Thyroid gland (tissue), 4 donors: ENCODE measurements around the gene NSMCE3. TPM values are rescaled to one million over a fixed set of nuclear protein-coding genes. Genes with fewer than 3 reads are reported as not detected.

ENCODE experiments used
- DNase-seq, 2 donors: peaks; one replicate each; pipeline ENCODE4 v3.0.0-alpha.2; 2019
- H3K27ac ChIP-seq, 3 donors: fragments of 200-600 bp; sonication (generic); 1 replicate in 2 of 3; 2 replicates in 1 of 3; pipeline ENCODE4 v1.5.1; 2016 to 2019; ENCODE audit warnings: mild to moderate bottlenecking in 1 of 3, moderate library complexity in 1 of 3
- H3K27me3 ChIP-seq: fragments of 200-600 bp; sonication (generic); one replicate; pipeline ENCODE4 v1.5.1; 2019
- H3K36me3 ChIP-seq, 2 donors: fragments of 200-600 bp; sonication (generic); one replicate each; pipeline ENCODE4 v1.5.1; 2016 to 2019
- H3K4me1 ChIP-seq, 2 donors: fragments of 200-600 bp; sonication (generic); one replicate each; pipeline ENCODE4 v1.5.1; 2017 to 2019
- H3K4me3 ChIP-seq, 3 donors: fragments of 200-600 bp; sonication (generic); replicated peaks in 1 of 3; 1 replicate in 2 of 3; 2 replicates in 1 of 3; pipeline ENCODE4 v1.5.1; 2016; ENCODE audit warnings: mild to moderate bottlenecking in 1 of 3
- H3K9me3 ChIP-seq: fragments of 200-600 bp; sonication (generic); one replicate; pipeline ENCODE4 v1.5.1; 2017
- POLR2A ChIP-seq, 2 donors: fragments of 450-650 bp; IDR thresholded peaks; one replicate each; pipeline ENCODE4 v1.6.1; 2017; ENCODE audit warnings: antibody characterized with exemption in 2 of 2, mild to moderate bottlenecking in 2 of 2, moderate library complexity in 1 of 2
- WGBS, 2 donors: methylation state at CpG; one replicate each; pipeline ENCODE4 v1.1.5; 2017; 5-methylcytosine and 5-hydroxymethylcytosine counted together
- intact Hi-C: fragments of 100-400 bp; cut with DNase I; formaldehyde crosslinking; loops from one replicate; pipeline ENCODE4 v1.15.1; 2023
- total RNA-seq, 4 donors: library from RNA; depleted of rRNA; stranded (reverse); fragments of >200 nt; gene quantifications; one replicate each; pipeline ENCODE4 v1.2.3, GENCODE V29; 2016
- TF ChIP-seq, protein P1 (sequence below), 6 experiments: fragments of 200-600 bp in 3 of 6; fragments of 450-650 bp in 3 of 6; sonication (generic) in 3 of 6; IDR thresholded peaks; one replicate each; pipeline ENCODE4 v1.5.1; 2016 to 2019; ENCODE audit warnings: antibody characterized with exemption in 6 of 6, mild to moderate bottlenecking in 2 of 6, inconsistent platforms in 1 of 6, moderate library complexity in 1 of 6

NSMCE3 gene
- total RNA-seq, 4 donors from 2014 or later: 19.6 to 21.7 (median 20.8) TPM

DNA sequence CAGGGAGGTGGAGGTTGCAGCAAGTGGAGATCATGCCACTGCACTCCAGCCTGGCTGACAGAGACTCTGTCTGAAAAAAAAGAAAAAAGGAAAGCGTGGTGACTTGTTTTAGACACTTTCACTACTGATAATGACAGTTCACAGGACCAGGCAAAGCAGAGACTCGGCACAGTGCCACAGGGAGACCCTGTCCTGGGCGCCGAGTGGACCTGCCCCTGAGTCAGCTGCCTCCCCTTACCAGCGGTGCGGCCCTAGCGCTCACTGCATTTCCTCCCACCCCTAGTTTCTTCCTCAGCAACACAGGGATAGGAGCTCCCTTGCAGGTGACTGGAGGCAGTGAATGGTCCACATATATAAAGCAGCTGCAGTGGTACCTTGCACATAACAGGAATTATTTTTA lies 38.7 kb upstream of the NSMCE3 start:
- no peak for DNase-seq
- H3K36me3 ChIP-seq: no peaks in the 10 kb centered on the region
- 92 to 93% methylated on average over 7 of the region's 7 CpGs for WGBS, 2 donors

DNA sequence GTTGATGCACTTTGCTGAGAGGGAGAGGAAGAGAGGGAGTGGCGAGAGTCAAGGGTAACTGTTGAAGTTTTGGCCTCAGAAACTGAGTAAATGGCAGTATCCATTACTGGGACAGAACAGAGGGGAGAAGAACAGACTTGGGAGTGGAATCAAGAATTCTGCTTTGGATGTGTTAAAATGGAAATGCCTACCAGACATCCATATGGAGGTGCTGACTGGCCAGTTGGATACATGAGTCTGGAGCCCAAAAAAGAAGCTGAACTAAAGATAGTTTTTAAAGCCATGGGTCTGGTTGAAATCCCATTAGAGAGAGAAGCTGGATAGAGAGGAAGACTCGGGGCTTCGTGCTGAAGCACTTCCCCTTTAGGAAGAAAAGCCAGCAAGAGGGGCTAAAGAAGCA lies 35.9 kb upstream of the NSMCE3 start:
- WGBS, 2 donors: 78 to 89% methylated on average over 3 of the region's 3 CpGs
- Histone ChIP-seq H3K27ac (no peak overlapping the region), H3K27me3 (no peaks in the 10 kb centered on the region), H3K4me1 (no peaks in the 10 kb centered on the region), H3K9me3 (no peaks in the 10 kb centered on the region), H3K36me3 (no peaks in the 10 kb centered on the region), H3K4me3 (no peak overlapping the region)
- TF ChIP-seq, protein P1, sequence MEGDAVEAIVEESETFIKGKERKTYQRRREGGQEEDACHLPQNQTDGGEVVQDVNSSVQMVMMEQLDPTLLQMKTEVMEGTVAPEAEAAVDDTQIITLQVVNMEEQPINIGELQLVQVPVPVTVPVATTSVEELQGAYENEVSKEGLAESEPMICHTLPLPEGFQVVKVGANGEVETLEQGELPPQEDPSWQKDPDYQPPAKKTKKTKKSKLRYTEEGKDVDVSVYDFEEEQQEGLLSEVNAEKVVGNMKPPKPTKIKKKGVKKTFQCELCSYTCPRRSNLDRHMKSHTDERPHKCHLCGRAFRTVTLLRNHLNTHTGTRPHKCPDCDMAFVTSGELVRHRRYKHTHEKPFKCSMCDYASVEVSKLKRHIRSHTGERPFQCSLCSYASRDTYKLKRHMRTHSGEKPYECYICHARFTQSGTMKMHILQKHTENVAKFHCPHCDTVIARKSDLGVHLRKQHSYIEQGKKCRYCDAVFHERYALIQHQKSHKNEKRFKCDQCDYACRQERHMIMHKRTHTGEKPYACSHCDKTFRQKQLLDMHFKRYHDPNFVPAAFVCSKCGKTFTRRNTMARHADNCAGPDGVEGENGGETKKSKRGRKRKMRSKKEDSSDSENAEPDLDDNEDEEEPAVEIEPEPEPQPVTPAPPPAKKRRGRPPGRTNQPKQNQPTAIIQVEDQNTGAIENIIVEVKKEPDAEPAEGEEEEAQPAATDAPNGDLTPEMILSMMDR (IDR thresholded peaks at IDR 0.05): no peak
- no peak for TF ChIP-seq POLR2A (IDR thresholded peaks at IDR 0.05)
- DNase-seq: no peak
- intact Hi-C loops: no loop called here

More for the DNA sequence above, 38.7 kb upstream of the NSMCE3 start:
- H3K27me3 ChIP-seq: no peaks in the 10 kb centered on the region
- H3K4me3 ChIP-seq: no peak overlapping the region
- H3K9me3 ChIP-seq: no peaks in the 10 kb centered on the region
- TF ChIP-seq, protein P1 (IDR thresholded peaks at IDR 0.05): no peak
- no peak for TF ChIP-seq POLR2A (IDR thresholded peaks at IDR 0.05)
- H3K4me1 ChIP-seq: no peaks in the 10 kb centered on the region
- no peak overlapping the region for H3K27ac ChIP-seq
- intact Hi-C loops: no loop called here

- TF ChIP-seq POLR2A (IDR thresholded peaks at IDR 0.05): no peak
- TF ChIP-seq, protein P1 (IDR thresholded peaks at IDR 0.05): no peak
- no peak overlapping the region for H3K27ac ChIP-seq
- intact Hi-C loops: no loop called here
- 70 to 82% methylated on average over 7 of the region's 7 CpGs for WGBS, 2 donors
- H3K27me3 ChIP-seq: no peaks in the 10 kb centered on the region
- H3K4me1 ChIP-seq: no peaks in the 10 kb centered on the region
- H3K4me3 ChIP-seq: no peak overlapping the region
- H3K9me3 ChIP-seq: no peaks in the 10 kb centered on the region
- H3K36me3 ChIP-seq: no peaks in the 10 kb centered on the region
- no peak for DNase-seq
These were observed 33.2 kb upstream of the NSMCE3 start for GRCh38 chr15:29302871-29303270.

GRCh38 chr15:29299784-29300183 lies 30.2 kb upstream of the NSMCE3 start:
- TF ChIP-seq, protein P1 (IDR thresholded peaks at IDR 0.05): no peak
- TF ChIP-seq POLR2A (IDR thresholded peaks at IDR 0.05): no peak
- H3K27ac ChIP-seq: no peak overlapping the region
- no peak for DNase-seq
- intact Hi-C loops: no loop called here
- H3K27me3 ChIP-seq: no peaks in the 10 kb centered on the region
- no peaks in the 10 kb centered on the region for H3K9me3 ChIP-seq
- H3K36me3 ChIP-seq: no peaks in the 10 kb centered on the region
- H3K4me1 ChIP-seq: no peaks in the 10 kb centered on the region
- H3K4me3 ChIP-seq: no peak overlapping the region

GRCh38 chr15:29299331-29299730 lies 29.7 kb upstream of the NSMCE3 start:
- WGBS, 2 donors: 87 to 92% methylated on average over 3 of the region's 3 CpGs
- DNase-seq: no peak
- no peaks in the 10 kb centered on the region for H3K9me3 ChIP-seq
- no peak overlapping the region for H3K27ac ChIP-seq
- H3K4me1 ChIP-seq: no peaks in the 10 kb centered on the region
- TF ChIP-seq, protein P1 (IDR thresholded peaks at IDR 0.05): no peak
- TF ChIP-seq POLR2A (IDR thresholded peaks at IDR 0.05): no peak
- H3K36me3 ChIP-seq: no peaks in the 10 kb centered on the region
- no peaks in the 10 kb centered on the region for H3K27me3 ChIP-seq
- no peak overlapping the region for H3K4me3 ChIP-seq
- intact Hi-C loops: no loop called here
